Measurements from ENCODE around the gene DIS3L2.

- TF ChIP-seq EZH2 (IDR thresholded peaks at IDR 0.05) (no peak), POLR2AphosphoS5 (IDR thresholded peaks at IDR 0.05; ENCODE audit: borderline replicate concordance, low read depth, low read length) (no peak)
These were observed 178.5 kb downstream of the DIS3L2 start for GRCh38 chr2:232139786-232140562.
